PFSK-1 (cell line): ENCODE results near the gene HLX.

Experiments used
- POLR2AphosphoS5 ChIP-seq: IDR thresholded peaks from 2 replicates; pipeline ENCODE4 v1.6.1; 2012; ENCODE audit warnings: low read depth, mild to moderate bottlenecking, control low read depth, low read length, moderate library complexity
- REST ChIP-seq, 2 experiments: IDR thresholded peaks; 2 replicates each; pipeline versions ENCODE4 v1.6.1 to v1.8.0; 2011 to 2012; ENCODE audit warnings: low read depth in 2 of 2, low read length in 2 of 2, control low read depth in 1 of 2, inconsistent platforms in 1 of 2, mild to moderate bottlenecking in 1 of 2, moderate library complexity in 1 of 2; ENCODE audit not compliant: insufficient read depth in 1 of 2
- SIN3A ChIP-seq: IDR thresholded peaks from 2 replicates; pipeline ENCODE4 v1.6.1; 2012; ENCODE audit warnings: mild to moderate bottlenecking, low read length, moderate library complexity, borderline replicate concordance; ENCODE audit not compliant: insufficient read depth
- TAF1 ChIP-seq: IDR thresholded peaks from 2 replicates; pipeline ENCODE4 v1.6.1; 2012; ENCODE audit warnings: low read length, control low read depth, borderline replicate concordance; ENCODE audit not compliant: insufficient read depth

DNA sequence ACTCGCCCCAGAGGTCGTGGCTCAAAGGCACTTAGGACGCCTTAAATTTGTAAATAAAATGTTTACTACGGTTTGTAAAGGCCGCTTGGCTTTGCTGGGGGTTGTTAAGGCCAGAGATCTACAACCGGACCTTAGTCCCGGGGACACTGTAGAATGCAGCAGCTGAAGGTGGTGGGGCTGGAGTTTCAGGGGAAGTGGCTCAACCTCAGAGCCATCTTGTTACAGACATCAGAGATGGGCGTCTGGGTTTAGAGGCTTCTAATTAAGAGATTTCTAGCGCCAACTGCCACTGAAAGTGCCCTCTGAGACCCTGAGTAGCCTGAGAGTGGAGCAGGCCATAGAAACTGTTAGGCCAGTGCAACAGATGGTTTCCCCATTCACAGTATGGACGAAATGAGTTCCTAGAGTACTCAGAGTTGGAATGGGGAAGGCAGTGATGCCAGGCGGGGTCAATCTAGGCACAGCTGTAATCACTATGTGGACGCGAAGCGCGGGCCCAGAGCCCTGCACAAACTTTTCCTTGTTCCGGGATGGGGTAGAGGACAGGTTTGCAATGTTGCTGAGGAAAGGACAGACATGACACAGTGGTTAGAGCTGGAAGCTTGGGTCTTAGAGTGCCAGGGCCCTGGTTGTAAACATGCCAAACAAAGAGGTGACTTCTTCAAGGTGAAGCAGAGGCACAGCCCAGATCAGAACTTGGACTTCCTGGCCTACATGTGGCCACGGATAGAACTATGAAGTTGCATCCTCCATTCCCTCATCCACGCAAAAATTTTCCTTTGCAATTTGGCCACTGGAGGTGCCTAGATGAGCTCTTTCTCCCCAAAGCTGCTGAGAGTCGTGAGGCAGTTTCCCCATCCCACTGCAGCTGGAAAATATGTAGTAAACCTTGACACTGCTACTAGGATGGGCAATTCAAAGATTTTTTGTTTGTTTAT is 6.0 kb downstream of the HLX start:
- no peak for TF ChIP-seq POLR2AphosphoS5
- no peak for TF ChIP-seq TAF1
- TF ChIP-seq SIN3A: no peak
- TF ChIP-seq REST (IDR thresholded peaks at IDR 0.05; ENCODE audit: insufficient read depth in 1 of 2, low read depth in 2 of 2, low read length in 2 of 2): no peak
